CD4-positive, alpha-beta T cell treated with Interleukin-12 subunit alpha and Interleukin-12 subunit beta, for 1 hour (primary cell): ENCODE measurements around the gene RASAL3.
A peak's percentile ranks its signal among the peaks of the same experiment; 100 is the strongest.

Source experiments
- DNase-seq: peaks from one replicate; pipeline ENCODE4 v3.0.0-alpha.2; 2020

RASAL3 gene

DNA sequence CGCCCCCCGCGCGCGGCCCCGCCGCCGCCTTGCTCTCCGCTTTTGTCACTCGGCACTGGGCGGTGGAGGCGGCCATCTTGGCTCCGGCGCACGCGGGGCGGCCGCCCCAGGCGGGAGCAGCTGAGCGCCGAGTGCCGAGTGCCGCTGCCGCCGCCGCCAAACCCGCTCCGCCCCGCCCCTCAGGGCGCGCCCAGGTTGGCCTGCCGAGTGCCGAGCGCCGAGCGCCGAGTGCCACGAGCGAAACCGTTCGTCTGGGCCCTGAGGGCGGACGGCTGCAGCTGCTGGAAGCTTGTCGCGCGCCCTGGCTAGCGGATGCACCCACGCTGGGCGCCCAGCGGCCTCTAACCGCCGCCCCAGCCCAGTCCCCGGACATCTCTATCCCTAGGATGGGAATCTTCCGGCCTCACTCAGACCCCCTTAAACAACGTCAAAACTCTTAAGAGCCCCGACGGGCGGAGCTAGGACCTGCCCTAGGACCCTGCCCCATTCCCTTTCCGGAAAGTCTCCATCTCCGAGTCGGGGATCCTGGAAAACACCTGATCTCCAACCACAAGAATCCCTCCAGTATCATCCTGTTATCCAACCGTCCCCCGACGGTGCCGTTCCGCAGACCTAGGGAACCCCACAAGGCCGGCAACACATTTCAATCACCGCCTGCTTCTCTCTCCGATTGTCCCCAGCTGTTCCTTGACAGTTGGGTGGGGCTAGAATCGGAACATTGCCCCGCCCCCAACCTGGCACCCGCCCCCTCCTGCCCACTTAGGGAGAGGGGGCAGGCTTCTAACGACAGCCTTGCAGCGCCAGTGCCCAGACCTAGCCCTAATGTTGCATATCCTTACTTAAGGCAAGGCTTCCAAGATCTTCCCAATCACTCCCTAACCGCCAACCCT, 31.5 kb downstream of the RASAL3 start:
- DNase-seq, result peak; percentile 93

DNA sequence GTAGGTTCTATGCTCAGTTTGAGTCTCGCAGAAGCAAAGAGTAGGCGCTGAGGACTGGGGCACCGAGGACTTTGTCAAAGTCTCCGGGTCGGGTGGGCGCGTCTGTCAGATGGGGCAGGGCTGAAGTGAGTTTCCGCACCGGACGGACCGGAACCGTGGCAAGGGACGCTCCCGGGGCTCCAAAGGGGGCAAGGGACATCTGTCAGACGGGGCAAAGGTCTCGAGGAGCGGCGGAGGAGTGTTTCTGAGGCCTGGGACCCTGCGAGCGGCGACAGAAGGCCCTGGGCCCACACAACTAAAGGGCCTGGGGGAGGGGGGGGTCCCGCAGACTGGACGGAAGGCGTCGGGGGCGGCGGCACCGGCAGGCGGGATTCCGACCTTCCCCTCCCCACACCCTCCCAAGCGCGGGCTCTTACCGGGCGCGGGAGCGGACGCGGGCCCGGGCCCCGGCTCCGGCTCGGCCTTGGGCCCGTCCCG, 32.3 kb downstream of the RASAL3 start:
- DNase-seq, result no peak

DNA sequence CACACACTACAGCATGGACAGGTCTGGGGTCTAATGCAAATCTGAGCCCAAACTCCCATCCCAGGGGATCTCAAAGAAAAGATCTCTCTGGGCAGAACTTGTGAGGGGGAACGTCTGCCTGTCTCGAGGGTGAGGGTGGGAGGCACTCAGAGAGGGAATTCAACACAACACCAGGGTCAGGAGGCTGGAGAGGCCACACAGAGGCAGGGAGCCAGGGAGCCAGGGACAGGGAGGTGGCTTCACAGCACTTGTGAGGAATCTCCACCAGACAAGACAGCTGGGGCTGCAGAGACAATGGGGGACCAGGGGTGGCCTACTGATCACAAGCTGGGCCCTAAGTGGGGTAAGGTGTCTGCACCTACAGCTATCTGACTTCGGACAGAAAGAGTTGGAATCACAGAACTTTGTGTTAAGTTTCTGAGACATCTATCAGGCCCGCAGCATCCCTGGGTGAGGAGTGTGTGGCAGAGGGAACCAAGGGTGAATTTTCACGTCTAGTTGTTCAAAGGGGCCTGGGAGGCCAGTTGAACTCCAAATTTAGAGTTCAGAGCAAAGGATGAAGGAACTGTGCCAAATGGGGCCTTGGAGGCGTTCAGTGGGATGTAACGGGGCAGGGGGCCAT, 32.8 kb downstream of the RASAL3 start:
- no peak for DNase-seq

DNA sequence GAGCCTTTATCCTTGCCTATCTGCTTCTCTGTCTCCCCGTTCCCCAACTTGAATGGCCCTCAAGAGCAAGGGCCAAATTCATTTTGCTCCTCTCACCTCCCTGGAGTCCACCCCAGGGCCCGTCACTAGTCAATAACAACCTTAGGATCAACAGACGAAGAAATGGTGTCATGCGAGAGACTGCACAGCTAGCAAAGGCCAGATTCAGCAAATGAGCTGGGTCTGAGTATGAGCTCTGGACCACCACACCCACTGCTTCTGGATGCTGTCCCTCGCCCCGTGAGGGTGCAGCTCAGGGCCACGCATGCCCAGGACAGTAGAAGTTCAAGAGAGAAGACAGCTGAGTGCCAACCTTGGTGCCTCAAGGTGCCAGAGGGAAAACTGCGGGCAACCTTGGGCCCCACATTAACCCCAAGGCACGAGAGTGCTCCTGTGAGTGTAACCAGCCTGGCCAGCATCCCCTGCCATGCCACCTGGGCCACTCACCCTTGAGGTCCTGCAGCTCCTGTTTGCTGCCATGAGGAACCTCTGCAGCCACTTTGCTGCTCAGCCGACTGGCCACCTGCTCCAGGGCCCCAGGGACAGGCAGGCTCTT, 33.7 kb downstream of the RASAL3 start:
- no peak for DNase-seq

DNA sequence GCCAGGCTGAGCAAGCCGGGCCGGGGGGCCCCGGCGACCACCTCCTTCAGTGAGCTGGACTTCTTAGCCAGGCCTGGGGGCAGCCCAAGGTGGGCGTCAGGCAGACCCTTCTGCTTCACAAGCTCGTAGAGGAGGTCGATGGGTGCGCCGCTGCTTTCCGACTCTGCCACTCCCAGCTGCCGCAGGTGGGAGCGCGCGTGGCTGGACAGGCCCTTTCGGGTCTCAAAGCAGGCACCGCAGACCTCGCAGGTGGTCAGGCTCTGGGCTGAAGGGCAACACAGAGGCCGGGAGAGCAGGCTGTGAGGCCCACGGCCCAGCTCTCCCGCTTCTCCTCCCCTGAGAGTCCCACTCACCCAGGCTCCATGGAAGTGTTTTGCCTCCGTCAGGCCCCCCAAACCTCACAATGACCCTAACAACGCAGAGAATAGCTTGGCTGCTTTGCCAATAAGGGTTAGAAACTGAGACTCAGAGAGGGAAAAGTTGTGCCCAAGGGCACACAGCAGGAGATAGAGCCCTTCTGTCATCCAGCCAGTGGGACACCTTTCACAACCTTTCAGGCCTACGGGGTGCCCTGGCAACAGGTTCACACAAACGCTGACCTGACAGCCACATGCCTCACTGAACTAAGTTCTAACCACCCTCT, 34.4 kb downstream of the RASAL3 start:
- DNase-seq, result no peak

DNA sequence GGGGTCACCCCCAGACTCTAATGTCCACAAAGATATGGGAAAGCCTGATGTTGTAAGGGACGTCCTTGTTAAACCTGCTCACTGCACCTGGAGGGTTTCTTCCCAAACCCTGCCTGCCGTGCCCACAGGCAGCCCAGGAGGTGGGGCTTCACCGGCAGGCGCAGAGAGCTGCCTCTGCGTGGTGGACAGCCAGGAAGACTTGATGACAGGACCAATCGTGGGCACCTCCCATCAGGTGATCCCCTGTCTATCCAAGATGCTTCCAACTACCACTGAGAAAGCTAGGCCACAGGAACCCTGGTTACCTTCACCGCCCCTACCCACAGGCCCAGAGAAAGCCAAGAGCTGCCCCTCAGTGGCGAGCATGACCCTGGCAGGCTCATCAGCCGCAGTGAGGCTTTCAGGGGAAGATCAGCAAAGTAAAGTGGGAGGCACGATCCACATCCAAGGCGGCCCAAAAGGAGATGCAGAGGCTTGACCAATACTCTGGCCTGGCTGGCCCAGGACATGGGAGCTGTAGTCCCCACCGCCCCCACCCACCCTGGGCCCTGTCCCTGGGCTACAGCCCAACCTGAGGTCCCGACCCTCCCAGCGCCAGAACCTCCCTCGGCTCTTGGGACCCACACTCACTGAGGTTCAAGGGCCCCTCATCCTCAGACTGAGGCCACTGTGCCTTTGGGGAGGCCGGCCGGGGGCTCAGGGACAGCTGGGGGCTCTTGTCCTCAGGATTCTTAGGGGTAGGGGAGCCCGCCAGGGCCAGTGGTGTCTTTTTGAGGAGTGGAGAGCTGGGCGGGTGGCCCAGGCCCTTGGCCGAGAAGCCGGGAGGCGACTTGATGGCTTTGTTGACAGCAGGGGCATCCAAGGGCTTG, 35.2 kb downstream of the RASAL3 start:
- no peak for DNase-seq

DNA sequence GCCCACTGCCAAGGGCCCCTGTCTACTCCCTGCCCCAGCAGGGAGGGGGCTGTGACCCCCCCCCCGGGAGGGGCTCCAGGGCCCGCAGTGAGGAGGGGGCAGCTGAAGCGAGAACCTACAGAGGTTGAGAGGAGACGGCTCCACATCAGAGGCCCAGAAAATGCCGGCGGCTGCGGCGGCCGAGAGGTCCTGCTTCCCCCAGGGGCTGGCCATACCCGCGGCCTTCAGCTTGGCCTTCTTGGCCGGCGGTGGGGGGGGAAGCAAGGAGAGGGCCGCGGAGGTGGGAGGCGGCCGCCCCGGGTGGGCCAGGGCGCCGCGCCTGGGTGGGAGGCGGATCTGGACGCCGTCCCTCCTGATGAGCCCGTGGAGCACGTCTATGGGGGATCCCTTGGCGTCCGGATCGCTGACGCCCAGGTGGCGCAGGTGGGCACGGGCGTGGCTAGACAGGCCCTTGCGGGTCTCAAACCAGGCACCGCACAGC, 36.3 kb downstream of the RASAL3 start:
- DNase-seq, result no peak

DNA sequence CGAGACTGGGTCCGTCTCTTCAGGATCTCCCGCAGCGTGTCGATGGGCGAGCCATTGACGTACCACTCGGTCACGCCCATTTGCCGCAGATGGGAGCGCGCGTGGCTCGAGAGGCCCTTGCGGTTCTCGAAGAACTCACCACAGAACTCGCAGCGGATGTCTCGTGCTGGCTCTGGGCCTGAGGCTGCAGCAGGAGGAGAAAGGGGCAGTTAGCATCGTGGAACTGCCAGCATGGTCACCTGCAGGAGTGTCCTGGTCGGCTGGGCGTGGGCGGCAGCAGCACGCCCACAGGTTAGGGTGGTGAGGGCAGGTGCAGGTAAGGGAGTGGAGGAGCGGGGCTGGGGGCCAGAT, 37.0 kb downstream of the RASAL3 start:
- DNase-seq, result no peak

DNA sequence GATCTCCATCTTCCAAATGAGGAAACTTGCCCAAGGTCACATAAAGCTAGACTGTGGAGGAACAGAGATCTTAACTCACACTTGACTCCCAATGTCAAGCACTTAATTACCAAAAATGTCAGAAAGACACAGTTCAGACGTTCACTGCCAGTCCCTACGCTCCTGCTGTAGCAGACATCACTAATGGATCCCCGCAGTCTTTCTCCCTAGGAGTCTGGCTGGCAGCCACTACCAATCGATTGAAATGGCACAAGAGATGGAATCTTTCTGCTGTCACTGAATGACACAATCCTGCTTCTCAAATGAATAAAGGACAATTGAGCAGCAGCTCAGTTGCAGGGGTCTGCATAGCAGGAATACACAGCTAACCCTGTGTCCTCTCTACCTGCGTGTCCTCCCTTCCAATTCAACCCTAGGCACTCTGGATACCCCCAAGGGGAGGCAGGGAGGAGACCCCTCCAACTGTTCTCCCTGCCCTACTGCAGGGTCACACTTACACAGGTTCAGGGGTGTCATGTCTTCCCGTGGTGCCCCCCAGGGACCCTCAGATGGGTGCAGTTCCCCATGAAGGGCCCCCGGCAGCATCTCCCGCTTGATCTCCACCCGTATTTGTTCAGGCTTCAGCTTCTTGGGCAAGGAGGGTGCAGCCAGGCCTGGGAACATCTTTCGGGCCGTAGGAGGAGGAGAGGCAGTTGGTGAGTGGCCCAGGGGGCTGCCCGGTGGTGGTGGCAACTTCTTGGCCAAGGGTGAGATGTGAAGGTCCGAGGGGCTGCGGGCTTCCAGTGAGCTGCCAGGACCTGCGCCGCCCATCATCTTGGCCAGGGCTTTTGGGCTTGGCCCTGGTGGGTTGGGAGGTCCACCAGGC, 37.6 kb downstream of the RASAL3 start:
- no peak for DNase-seq

DNA sequence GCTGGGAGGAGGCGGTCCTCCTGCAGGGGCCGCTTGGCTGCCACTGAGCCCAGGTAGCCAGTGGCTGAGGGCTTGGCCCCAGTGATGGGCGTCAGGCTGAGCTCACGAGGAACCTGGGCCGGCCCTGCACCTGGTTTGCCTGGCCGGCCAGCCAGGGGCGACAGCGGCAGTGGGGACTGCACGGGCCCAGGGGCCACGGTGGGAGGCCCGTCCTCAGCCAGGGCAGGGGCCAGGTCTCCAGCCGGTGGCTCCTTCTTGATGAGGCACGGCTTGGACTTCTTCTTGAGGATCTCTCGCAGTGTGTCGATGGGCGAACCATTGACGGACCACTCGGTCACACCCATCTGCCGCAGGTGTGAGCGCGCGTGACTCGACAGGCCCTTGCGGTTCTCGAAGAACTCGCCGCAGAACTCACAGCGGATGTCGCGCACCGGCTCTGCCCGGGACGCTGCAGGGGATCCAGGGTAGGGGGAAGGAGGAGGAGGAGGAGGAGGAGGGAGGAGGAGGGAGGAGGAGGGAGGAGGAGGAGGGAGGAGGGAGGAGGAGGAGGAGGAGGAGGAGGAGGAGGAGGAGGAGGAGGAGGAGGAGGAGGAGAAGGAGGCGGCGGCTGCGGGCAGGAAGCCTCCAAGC, 38.9 kb downstream of the RASAL3 start:
- no peak for DNase-seq

DNA sequence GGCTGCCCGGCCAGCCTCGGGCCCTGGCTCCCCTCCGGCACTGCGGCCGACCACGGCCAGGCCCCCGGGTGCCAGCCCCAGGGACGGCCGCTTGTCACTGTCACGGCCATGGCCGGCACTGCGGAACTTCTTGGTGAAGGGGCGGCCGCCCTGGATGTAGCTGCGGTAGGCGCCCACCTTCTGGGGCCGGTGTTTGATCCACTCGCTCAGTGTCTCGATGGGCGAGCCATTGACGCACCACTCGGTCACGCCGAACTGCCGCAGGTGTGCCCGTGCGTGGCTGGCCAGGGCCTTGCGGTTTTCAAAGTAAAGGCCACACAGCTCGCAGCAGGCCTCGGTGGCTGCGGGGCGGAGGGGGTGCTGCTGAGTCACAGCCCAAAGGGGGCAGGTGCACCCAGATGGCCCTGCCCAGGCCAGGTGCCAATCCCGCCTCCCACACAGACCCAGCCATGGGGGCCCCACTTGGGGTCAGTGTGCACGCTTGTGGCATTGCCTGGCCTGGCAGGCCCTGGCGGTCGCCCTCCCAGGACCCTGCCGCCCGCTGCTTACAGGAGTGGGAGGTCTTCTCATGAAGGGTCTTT, 39.6 kb downstream of the RASAL3 start:
- DNase-seq, result no peak

DNA sequence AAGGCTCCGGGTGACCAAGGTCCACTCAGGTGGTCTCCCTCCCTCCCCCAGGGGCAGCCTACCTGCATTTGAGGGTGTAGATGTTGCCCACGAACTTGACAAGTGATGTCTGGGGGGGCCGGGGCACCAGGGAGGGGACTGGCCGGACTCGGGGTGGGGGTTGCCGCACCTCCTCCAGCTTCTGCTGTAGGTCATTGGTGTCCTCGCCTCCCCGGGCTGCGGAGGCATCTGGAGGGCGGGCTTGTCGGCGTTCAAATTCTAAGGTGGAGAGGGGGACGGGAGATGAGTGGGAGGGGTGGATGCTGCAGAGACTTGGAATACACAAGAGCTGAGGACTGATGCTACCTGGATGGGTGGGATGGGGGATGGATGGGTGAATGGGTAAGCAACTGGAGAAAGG, 40.2 kb downstream of the RASAL3 start:
- no peak for DNase-seq

DNA sequence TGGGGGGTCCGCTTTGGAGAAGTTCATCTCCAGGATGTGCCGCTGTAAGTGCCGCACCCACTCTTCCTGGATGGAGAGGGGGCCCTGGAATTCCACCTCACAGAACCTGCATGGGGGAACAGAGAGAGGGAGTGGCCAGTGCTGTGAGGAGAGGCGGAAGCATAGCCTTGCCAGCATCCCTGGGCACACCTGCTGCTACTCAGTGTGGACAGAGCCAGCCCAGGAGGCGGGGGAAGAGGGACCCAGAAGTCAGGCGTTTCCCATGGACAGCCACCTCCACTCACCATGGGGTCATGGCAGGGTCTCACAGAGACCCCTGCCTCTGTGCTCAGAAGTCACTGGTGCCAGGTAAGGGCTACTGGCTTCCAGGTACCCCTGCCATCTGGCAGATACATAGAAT, 41.2 kb downstream of the RASAL3 start:
- no peak for DNase-seq

DNA sequence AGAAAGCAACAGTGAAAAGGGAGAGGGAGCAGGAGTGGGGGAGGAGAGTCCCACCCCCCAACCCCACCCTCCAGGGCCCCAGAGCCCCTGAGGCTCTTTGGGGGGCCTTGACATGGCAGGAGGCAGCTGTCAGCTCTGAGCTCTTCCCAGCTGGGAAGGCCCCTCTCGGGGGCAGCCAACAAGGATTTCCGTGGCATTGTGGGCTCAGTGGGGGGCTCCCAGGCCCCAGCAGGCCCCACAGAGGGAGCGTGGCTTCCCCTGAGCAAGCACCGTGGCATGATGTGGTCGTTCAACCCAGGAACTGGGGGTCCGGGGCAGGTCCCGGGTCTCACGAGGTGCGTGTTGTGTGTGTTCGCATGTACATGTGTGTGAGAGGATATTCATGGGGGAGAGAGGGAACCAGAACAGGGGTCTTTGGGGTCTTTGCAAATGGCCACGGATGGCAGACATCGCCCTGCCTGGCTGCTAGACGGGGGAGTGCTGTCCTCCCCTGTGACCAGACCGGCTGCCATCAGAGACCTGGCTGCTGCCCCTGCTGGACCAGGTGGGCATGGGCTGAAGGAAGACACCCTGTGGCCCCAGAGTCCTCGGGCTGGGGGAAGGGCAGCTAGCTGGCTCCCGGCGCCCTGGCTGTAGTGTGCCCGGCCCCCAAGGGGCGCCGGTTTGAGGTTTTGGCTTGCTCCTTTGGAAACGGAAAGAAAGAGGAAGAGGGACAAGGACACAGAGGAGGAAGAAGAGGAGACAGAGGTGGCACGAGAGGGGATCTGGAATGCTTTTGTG, 41.9 kb downstream of the RASAL3 start:
- no peak for DNase-seq

DNA sequence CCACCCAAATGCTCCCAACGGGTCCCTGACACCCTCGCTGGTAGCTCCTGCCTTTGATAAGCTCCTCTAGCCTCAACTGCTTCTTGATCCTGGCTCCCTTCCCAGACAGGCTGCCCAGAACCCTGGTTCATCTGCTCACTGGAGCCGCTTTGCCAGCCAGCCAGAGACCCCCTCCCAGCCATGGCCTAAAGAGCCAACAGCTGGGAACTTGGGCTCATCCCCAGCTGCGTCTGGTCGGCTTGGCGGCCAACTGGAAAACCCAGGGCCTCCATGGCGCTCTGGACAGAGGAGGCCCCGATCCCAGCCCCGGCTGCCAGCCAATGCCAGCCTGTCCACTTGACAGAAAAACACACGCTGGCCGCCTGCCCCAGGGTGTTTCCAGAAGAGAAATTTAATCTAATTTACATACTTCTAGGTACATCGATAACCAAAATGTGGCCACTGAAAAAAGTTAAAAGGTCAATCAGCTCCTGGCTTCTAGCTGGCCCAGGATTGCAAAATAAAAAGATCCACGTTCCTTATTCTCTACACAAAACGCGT, 42.6 kb downstream of the RASAL3 start:
- DNase-seq, result no peak

DNA sequence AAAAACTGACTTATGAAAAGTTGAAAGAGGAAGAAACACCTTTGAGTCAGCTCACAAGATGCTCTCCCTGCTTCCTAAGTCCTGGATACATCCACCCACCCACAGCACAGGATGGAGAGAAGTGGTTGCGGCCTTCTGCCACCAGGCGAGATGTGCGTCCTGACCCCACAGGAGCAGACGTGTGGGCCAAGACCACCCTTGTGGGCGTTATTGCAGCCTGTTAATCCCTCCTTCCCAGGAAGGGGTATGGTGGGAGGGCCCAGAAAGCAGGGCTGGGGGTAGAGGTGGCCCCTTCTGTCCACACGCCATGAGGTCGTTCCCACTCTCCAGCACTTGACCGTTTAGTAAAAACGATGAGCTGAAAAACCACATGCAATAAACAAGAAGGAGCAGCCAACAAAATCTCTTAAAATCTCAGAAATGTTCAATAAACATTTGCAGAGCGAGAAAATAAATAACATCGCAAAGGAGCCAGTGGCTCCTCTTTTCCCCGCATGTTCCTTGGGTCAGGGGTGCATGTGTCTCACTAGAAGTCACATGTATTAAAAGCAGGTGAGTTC, 43.1 kb downstream of the RASAL3 start:
- DNase-seq, result no peak

DNA sequence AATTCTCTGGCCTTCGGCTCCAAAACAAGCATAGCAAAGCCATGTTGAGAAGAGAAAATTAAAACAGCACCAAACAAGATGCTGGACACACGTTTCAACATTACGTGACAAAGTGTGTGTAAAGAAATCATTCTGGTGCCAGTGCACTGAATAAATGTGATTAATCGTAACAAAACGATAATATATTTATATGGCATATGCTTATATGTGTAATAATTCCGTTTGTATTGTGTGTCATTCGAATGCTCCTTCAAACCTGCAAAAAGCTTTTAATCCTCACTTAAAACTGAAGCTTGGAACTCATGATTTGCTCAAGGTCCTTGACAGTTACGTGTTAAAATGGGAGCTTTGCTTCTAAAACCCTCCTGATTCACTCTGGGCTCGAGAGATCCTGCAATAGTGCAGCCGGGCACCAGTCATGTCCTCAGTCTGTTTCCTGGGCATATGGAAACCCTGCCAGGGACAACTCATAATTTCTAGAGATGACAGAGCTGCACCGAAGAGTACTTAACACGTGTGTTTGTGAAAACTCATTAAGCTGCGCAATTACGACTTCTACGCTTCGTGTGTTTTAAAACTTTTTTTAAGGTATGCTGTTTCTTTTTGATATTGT, 44.8 kb downstream of the RASAL3 start:
- DNase-seq, result no peak

DNA sequence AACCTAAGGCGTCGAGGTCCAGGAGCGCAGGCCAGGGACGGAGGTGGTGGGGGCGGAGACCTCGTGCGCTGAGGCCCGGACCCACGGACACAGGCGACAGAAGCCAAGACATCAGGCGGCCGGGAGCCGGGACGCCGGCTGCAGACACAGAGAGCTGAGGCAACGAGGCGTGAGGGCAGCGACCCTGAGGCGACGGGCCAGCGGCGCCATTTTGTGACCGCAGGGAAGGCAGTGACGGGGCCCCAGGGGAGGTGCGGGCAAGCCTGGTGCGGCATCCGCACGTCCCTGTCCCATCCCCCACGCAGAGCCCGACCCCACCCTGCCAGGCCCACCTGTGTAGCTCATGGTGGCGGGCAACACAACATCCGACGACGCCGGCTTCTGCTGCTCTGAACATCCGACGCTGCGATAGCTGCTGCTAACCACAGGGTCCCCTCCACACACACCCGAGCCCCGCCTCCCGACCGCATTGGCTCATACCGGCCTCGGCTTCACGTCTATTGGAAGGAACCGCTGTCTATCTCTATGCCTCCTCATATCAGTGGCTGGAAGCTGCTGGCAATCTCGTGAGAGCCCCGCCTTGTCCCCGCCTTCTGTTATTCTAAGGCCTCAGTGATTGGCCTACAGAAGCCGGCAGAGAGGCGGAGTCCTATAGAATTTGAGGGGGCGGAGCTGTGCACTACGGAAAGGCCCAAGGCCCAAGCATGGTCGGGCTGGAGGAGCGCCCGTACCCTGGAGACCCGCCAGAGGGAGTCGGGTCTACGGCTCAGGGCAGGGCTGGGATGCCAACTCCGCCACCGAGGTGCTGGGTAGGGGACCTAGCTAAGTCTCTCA, 45.5 kb downstream of the RASAL3 start, which contains the start of gene AKAP8L:
Gene AKAP8L, minus strand, starts transcription at position 410 of the 834 bp plus-strand sequence. Its CDS starts 65 bp downstream, at position 345.
- DNase-seq, result peak; percentile 100
